Lung (tissue), 12 donors: ENCODE measurements around the gene WDR33. TPM values are rescaled to one million over a fixed set of nuclear protein-coding genes. Genes with fewer than 3 reads are reported as not detected.

Source experiments
- ATAC-seq: fragments of 200-7000 bp; cut with Tn5 transposase; one replicate; pipeline ENCODE4 v1.9.1; 2020; ENCODE audit warnings: moderate number of reproducible peaks; ENCODE audit not compliant: insufficient read depth, low FRiP score
- DNase-seq, 3 donors: peaks; one replicate each; pipeline ENCODE4 v3.0.0-alpha.2; 2013 to 2017
- H3K27ac ChIP-seq, 2 donors: one replicate each; pipeline ENCODE4 v1.5.1; 2013; ENCODE audit warnings: mild to moderate bottlenecking in 2 of 2, moderate library complexity in 2 of 2, control low read depth in 1 of 2, inconsistent platforms in 1 of 2, low read depth in 1 of 2, low read length in 1 of 2
- H3K27me3 ChIP-seq, 3 donors: one replicate each; pipeline ENCODE4 v1.5.1; 2013; ENCODE audit warnings: low read length in 2 of 3; ENCODE audit not compliant: control insufficient read depth in 3 of 3, insufficient read depth in 3 of 3
- H3K36me3 ChIP-seq, 4 donors: one replicate each; pipeline ENCODE4 v1.5.1; 2013; ENCODE audit warnings: low read length in 4 of 4, mild to moderate bottlenecking in 1 of 4, moderate library complexity in 1 of 4; ENCODE audit not compliant: control insufficient read depth in 4 of 4, insufficient read depth in 4 of 4
- H3K4me1 ChIP-seq, 5 donors: one replicate each; pipeline ENCODE4 v1.5.1; 2013; ENCODE audit warnings: low read length in 5 of 5, mild to moderate bottlenecking in 2 of 5, moderate library complexity in 1 of 5; ENCODE audit not compliant: control insufficient read depth in 5 of 5, insufficient read depth in 5 of 5
- H3K4me3 ChIP-seq: one replicate; pipeline ENCODE4 v1.5.1; 2013; ENCODE audit warnings: mild to moderate bottlenecking, control low read depth, moderate library complexity
- H3K9ac ChIP-seq, 2 donors: one replicate each; pipeline ENCODE4 v1.5.1; 2013; ENCODE audit warnings: low read length in 2 of 2, control low read depth in 1 of 2; ENCODE audit not compliant: insufficient read depth in 1 of 2
- H3K9me3 ChIP-seq, 4 donors: one replicate each; pipeline ENCODE4 v1.5.1; 2013; ENCODE audit warnings: low read length in 3 of 4, mild to moderate bottlenecking in 1 of 4, moderate library complexity in 1 of 4; ENCODE audit not compliant: control insufficient read depth in 4 of 4, insufficient read depth in 3 of 4
- WGBS, 2 donors: extraction: QIAGEN DNeasy Blood & Tissue Kit; methylation state at CpG; one replicate each; pipeline ENCODE4 v1.1.7; 2013; 5-methylcytosine and 5-hydroxymethylcytosine counted together
- polyA plus RNA-seq, 2 donors: library from polyadenylated mRNA; stranded (reverse); fragments of 200-250 nt; gene quantifications; one replicate each; pipeline ENCODE4 v1.2.1, GENCODE V29; 2013
- total RNA-seq, 2 donors: library from RNA; depleted of rRNA in 1 of 2; stranded (reverse); fragments of >200 nt in 1 of 2; gene quantifications; one replicate each; pipeline ENCODE4 v1.2.1, GENCODE V29; 2014 to 2021
- TF ChIP-seq, protein P1 (sequence below): IDR thresholded peaks from 2 replicates; pipeline ENCODE4 v1.5.1; 2012; ENCODE audit warnings: mild to moderate bottlenecking; ENCODE audit errors: control extremely low read depth, extremely low read depth
- donor health status: control.
- donor health status: control.
- donor health status: Bipolar disorder and iron deficiency.
- donor health status: healthy.
- donor health status: DM: yes; HTN: yes; CAD: no.

WDR33 gene
- total and polyA plus RNA-seq, 4 donors: 11.6 to 93.0 (median 29.2) TPM

- Histone ChIP-seq H3K27ac (peak overlapping the region; percentile 79 to 84), H3K4me3 (no peak overlapping the region), H3K4me1 (peaks cover 0 to 54% (median 0%) of the 10 kb centered on the region in 5 donors), H3K27me3 (peaks cover 0 to 16% (median 13%) of the 10 kb centered on the region in 3 donors), H3K9ac (no peak overlapping the region), H3K36me3 (peaks cover 0 to 7% (median 0%) of the 10 kb centered on the region in 4 donors), H3K9me3 (peaks cover 0 to 2% (median 0%) of the 10 kb centered on the region in 4 donors)
- TF ChIP-seq, protein P1, sequence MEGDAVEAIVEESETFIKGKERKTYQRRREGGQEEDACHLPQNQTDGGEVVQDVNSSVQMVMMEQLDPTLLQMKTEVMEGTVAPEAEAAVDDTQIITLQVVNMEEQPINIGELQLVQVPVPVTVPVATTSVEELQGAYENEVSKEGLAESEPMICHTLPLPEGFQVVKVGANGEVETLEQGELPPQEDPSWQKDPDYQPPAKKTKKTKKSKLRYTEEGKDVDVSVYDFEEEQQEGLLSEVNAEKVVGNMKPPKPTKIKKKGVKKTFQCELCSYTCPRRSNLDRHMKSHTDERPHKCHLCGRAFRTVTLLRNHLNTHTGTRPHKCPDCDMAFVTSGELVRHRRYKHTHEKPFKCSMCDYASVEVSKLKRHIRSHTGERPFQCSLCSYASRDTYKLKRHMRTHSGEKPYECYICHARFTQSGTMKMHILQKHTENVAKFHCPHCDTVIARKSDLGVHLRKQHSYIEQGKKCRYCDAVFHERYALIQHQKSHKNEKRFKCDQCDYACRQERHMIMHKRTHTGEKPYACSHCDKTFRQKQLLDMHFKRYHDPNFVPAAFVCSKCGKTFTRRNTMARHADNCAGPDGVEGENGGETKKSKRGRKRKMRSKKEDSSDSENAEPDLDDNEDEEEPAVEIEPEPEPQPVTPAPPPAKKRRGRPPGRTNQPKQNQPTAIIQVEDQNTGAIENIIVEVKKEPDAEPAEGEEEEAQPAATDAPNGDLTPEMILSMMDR: no peak
- no peak for ATAC-seq
- 91 to 96% methylated on average over 10 of the region's 10 CpGs for WGBS, 2 donors
- no peak for DNase-seq
Measured at GRCh38 chr2:127660291-127660578, 150.7 kb downstream of the WDR33 start.

DNA sequence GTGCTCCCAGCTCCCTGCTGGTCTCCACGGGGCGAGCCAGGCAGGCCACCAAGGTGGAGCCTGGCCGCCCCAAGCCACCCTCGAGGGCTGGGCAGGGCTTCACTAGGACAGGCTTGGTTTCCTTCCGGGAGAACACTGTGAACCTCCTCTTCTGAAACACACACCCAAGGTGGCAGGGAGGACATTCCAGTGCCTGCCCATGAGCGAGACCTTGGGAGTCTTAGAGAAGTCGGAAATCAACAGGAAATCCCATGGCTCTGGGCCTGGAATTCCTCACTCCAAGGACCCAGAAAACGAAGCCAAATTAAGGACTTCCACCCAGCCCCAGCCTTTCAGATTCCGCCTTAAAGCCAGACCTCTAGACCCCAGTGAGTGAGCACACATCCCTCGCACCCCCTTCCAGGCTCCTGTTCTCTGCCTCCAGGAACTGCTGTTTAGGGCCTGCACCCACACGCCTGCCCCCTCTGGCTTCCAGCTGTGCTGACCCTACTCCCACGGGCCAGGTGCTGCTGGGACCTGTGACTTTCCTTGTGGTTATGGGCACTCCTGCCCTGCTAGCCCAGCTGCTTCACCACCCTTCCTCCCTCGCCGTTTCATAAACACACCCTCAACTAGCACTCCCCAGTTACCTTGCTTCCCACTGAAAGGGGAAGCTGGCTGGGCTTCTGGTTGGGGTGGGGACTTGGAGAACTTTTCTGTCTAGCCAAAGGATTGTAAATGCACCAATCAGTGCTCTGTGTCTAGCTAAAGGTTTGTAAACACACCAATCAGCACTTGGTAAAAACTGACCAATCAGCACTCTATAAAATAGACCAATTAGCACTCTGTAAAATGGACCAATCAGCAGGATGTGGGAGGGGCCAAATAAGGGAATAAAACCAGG is 151.3 kb downstream of the WDR33 start:
- TF ChIP-seq, protein P1: no peak
- Histone ChIP-seq H3K9ac (no peak overlapping the region), H3K4me1 (peaks cover 0 to 56% (median 0%) of the 10 kb centered on the region in 5 donors), H3K4me3 (no peak overlapping the region), H3K36me3 (peaks cover 0 to 10% (median 0%) of the 10 kb centered on the region in 4 donors), H3K27me3 (peaks cover 0 to 13% (median 9%) of the 10 kb centered on the region in 3 donors), H3K27ac (peak overlapping the region; percentile 87 to 91), H3K9me3 (peaks cover 0 to 2% (median 0%) of the 10 kb centered on the region in 4 donors)
- DNase-seq: no peak
- 58 to 62% methylated on average over 14 of the region's 14 CpGs for WGBS, 2 donors
- peak; percentile 50 for ATAC-seq

GRCh38 chr2:127658641-127659407 is 152.1 kb downstream of the WDR33 start:
- 78 to 80% methylated on average over 20 of the region's 20 CpGs for WGBS, 2 donors
- H3K27ac ChIP-seq: peak overlapping the region; percentile 87 to 91
- peaks cover 0 to 2% (median 0%) of the 10 kb centered on the region in 4 donors for H3K9me3 ChIP-seq
- no peak for ATAC-seq
- peaks cover 0 to 51% (median 0%) of the 10 kb centered on the region in 5 donors for H3K4me1 ChIP-seq
- H3K36me3 ChIP-seq: peaks cover 0 to 16% (median 0%) of the 10 kb centered on the region in 4 donors
- no peak overlapping the region for H3K4me3 ChIP-seq
- no peak for DNase-seq
- TF ChIP-seq, protein P1: no peak
- H3K27me3 ChIP-seq: peaks cover 0 to 9% (median 4%) of the 10 kb centered on the region in 3 donors
- no peak overlapping the region for H3K9ac ChIP-seq
